ENCODE measurements around the gene CFD.

Gene CFD

DNA sequence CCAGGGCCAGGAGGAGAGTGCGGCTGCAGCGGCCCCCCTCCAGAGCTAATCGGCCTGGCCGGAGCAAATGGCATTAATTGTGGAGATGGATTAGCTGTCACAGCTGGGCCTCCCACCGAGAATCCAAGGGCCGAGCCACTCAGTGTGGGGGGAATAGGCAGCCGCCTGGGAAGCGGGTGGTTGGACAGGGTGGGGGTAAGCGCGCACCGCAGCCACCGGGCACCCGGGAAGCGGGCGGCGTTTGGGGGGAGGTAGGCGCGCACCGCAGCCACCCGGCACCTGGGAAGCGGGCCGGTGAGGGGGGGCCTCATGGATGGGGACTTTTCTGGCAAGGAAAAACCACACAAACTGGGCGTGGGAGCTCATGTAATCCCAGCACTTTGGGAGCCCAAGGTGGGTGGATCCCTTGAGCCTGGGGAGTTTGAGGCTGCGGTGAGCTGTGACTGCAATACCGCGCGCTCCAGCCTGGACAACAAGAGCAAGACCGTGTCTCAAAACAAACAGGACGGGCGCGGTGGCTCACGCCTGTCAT is 43.9 kb downstream of the CFD start:
- H3K27me3 ChIP-seq (ENCODE audit: insufficient read depth, poor library complexity, severe bottlenecking), result no peaks in the 10 kb centered on the region
- TF ChIP-seq, protein P1, sequence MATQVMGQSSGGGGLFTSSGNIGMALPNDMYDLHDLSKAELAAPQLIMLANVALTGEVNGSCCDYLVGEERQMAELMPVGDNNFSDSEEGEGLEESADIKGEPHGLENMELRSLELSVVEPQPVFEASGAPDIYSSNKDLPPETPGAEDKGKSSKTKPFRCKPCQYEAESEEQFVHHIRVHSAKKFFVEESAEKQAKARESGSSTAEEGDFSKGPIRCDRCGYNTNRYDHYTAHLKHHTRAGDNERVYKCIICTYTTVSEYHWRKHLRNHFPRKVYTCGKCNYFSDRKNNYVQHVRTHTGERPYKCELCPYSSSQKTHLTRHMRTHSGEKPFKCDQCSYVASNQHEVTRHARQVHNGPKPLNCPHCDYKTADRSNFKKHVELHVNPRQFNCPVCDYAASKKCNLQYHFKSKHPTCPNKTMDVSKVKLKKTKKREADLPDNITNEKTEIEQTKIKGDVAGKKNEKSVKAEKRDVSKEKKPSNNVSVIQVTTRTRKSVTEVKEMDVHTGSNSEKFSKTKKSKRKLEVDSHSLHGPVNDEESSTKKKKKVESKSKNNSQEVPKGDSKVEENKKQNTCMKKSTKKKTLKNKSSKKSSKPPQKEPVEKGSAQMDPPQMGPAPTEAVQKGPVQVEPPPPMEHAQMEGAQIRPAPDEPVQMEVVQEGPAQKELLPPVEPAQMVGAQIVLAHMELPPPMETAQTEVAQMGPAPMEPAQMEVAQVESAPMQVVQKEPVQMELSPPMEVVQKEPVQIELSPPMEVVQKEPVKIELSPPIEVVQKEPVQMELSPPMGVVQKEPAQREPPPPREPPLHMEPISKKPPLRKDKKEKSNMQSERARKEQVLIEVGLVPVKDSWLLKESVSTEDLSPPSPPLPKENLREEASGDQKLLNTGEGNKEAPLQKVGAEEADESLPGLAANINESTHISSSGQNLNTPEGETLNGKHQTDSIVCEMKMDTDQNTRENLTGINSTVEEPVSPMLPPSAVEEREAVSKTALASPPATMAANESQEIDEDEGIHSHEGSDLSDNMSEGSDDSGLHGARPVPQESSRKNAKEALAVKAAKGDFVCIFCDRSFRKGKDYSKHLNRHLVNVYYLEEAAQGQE (IDR thresholded peaks at IDR 0.05; ENCODE audit: insufficient replicate concordance, low read depth), result no peak
- no peak for TF ChIP-seq SPI1 (IDR thresholded peaks at IDR 0.05; ENCODE audit: borderline replicate concordance, low read depth)
- no peak overlapping the region for H3K27ac ChIP-seq (replicated peaks)
- H3K4me3 ChIP-seq (replicated peaks; ENCODE audit: insufficient read depth, low read length), result no peak overlapping the region
- no peak for DNase-seq (ENCODE audit: low read depth in 1 of 2, low spot score in 1 of 2)

DNA sequence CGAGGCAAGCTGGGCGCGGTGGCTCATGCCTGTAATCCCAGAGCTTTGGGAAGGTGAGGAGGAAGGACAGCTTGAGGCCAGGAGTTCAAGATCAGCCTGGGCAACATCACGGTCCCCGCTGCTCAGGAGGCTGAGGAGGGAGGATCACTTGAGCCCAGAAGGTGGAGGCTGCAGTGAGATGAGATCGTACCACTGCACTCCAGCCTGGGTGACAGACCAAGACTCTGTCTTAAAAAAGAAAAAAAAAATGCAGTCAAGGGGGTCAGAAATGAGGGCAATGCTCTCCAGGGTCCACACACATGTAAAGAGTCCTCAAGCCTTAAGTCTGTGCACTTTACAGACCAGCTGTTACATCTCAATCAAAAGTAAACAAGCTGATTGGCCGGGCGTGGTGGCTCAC is 45.1 kb downstream of the CFD start:
- Histone ChIP-seq H3K27me3 (ENCODE audit: insufficient read depth, poor library complexity, severe bottlenecking) (no peaks in the 10 kb centered on the region), H3K27ac (replicated peaks) (no peak overlapping the region), H3K4me3 (replicated peaks; ENCODE audit: insufficient read depth, low read length) (no peak overlapping the region)
- TF ChIP-seq, protein P2, sequence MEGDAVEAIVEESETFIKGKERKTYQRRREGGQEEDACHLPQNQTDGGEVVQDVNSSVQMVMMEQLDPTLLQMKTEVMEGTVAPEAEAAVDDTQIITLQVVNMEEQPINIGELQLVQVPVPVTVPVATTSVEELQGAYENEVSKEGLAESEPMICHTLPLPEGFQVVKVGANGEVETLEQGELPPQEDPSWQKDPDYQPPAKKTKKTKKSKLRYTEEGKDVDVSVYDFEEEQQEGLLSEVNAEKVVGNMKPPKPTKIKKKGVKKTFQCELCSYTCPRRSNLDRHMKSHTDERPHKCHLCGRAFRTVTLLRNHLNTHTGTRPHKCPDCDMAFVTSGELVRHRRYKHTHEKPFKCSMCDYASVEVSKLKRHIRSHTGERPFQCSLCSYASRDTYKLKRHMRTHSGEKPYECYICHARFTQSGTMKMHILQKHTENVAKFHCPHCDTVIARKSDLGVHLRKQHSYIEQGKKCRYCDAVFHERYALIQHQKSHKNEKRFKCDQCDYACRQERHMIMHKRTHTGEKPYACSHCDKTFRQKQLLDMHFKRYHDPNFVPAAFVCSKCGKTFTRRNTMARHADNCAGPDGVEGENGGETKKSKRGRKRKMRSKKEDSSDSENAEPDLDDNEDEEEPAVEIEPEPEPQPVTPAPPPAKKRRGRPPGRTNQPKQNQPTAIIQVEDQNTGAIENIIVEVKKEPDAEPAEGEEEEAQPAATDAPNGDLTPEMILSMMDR (IDR thresholded peaks at IDR 0.05; ENCODE audit: insufficient read depth, low read length), result no peak
- TF ChIP-seq GABPA (IDR thresholded peaks at IDR 0.05; ENCODE audit: low read depth) (no peak), POLR2AphosphoS5 (IDR thresholded peaks at IDR 0.05; ENCODE audit: low read depth) (no peak), SPI1 (IDR thresholded peaks at IDR 0.05; ENCODE audit: borderline replicate concordance, low read depth) (no peak)
- TF ChIP-seq, protein P1 (IDR thresholded peaks at IDR 0.05; ENCODE audit: insufficient replicate concordance, low read depth), result no peak
- DNase-seq (ENCODE audit: low read depth in 1 of 2, low spot score in 1 of 2), result no peak

DNA sequence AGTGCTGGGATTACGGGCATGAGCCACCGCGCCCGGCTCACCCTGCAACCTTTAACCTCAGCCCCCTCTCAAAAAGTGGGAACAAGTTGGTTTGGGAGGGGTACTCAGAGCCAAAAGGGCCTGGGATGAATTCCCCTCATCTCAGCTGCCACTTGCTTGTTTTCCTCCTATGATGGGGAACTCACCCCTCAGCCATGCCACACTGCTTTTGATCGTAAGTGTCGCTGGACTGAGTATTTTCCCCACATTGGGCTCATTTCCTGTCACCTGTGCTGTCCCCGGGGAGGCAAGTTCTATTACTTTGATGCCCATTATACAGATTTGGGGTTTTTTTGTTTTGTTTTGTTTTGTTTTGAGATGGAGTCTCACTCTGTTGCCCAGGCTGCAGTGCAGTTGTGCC is 47.0 kb downstream of the CFD start:
- Histone ChIP-seq H3K4me3 (replicated peaks; ENCODE audit: insufficient read depth, low read length) (no peak overlapping the region), H3K27ac (replicated peaks) (no peak overlapping the region), H3K27me3 (ENCODE audit: insufficient read depth, poor library complexity, severe bottlenecking) (no peaks in the 10 kb centered on the region)
- no peak for DNase-seq (ENCODE audit: low read depth in 1 of 2, low spot score in 1 of 2)
- TF ChIP-seq, protein P1 (IDR thresholded peaks at IDR 0.05; ENCODE audit: insufficient replicate concordance, low read depth), result no peak
- TF ChIP-seq SPI1 (IDR thresholded peaks at IDR 0.05; ENCODE audit: borderline replicate concordance, low read depth), result no peak
- TF ChIP-seq, protein P2 (IDR thresholded peaks at IDR 0.05; ENCODE audit: insufficient read depth, low read length), result no peak
- no peak for TF ChIP-seq POLR2AphosphoS5 (IDR thresholded peaks at IDR 0.05; ENCODE audit: low read depth)
- TF ChIP-seq GABPA (IDR thresholded peaks at IDR 0.05; ENCODE audit: low read depth), result no peak
